PC-9 (cell line): ENCODE data around the gene HADH. TPM values are rescaled to one million over a fixed set of nuclear protein-coding genes. Genes with fewer than 3 reads are reported as not detected.

ENCODE experiments used
- BruUV-seq: library from RNA; stranded (reverse); fragments of 400-500 nt; replicated peaks from 2 replicates; lab custom pipeline; 2021; lab: Mats Ljungman, UMichigan
- CTCF ChIA-PET: fragments of 300-600 bp; sonication (Branson Sonifier 250); formaldehyde crosslinking; loops from one replicate; lab custom pipeline; 2022; ENCODE audit warnings: antibody characterized with exemption; lab: Charles Lee
- POLR2A ChIA-PET: fragments of 300-600 bp; sonication (Branson Sonifier 250); formaldehyde crosslinking; loops from one replicate; lab custom pipeline; 2022; ENCODE audit warnings: antibody characterized with exemption; ENCODE audit not compliant: unreplicated experiment; lab: Charles Lee
- DNase-seq, 2 experiments: peaks; one replicate each; pipeline versions ENCODE4 v3.0.0 to v3.0.0-alpha.2; 2015 to 2022; ENCODE audit warnings: mixed read lengths in 1 of 2
- H2AFZ ChIP-seq: fragments of 200-600 bp; sonication (generic); 2 replicates; pipeline ENCODE4 v1.8.1; 2017; ENCODE audit warnings: antibody characterized with exemption
- H3F3A ChIP-seq: fragments of 200-600 bp; sonication (generic); 2 replicates; pipeline ENCODE4 v1.8.1; 2017; ENCODE audit warnings: antibody characterized with exemption, mild to moderate bottlenecking, low read depth; ENCODE audit not compliant: insufficient read depth
- H3K27ac ChIP-seq: fragments of 200-600 bp; sonication (generic); 2 replicates; pipeline ENCODE4 v1.6.1; 2016; ENCODE audit warnings: mixed run types
- H3K27me3 ChIP-seq: fragments of 200-600 bp; sonication (generic); 2 replicates; pipeline ENCODE4 v1.6.1; 2016; ENCODE audit warnings: low read depth, mixed run types; ENCODE audit not compliant: insufficient read depth
- H3K36me3 ChIP-seq: fragments of 200-600 bp; sonication (generic); 2 replicates; pipeline ENCODE4 v1.6.1; 2016; ENCODE audit warnings: low read depth, mixed run types
- H3K4me1 ChIP-seq: fragments of 200-600 bp; sonication (generic); replicated peaks from 2 replicates; pipeline ENCODE4 v1.6.1; 2016; ENCODE audit warnings: mixed run types; ENCODE audit not compliant: insufficient read depth
- H3K4me2 ChIP-seq: fragments of 200-600 bp; sonication (generic); 2 replicates; pipeline ENCODE4 v1.6.1; 2017; ENCODE audit warnings: mixed run types
- H3K4me3 ChIP-seq: fragments of 200-600 bp; sonication (generic); 2 replicates; pipeline ENCODE4 v1.6.1; 2016; ENCODE audit warnings: mixed run types
- H3K79me2 ChIP-seq: fragments of 200-600 bp; sonication (generic); 2 replicates; pipeline ENCODE4 v1.6.1; 2017; ENCODE audit warnings: low read depth, mixed run types
- H3K9me2 ChIP-seq: fragments of 200-600 bp; sonication (generic); 2 replicates; pipeline ENCODE4 v1.8.1; 2017; ENCODE audit warnings: mild to moderate bottlenecking; ENCODE audit not compliant: insufficient read depth
- H3K9me3 ChIP-seq: fragments of 200-600 bp; sonication (generic); 2 replicates; pipeline ENCODE4 v1.8.1; 2016; ENCODE audit warnings: low read depth; ENCODE audit not compliant: insufficient read depth
- H4K20me1 ChIP-seq: fragments of 200-600 bp; sonication (generic); 2 replicates; pipeline ENCODE4 v1.8.1; 2017; ENCODE audit not compliant: insufficient read depth
- CTCF ChIP-seq: fragments of 200-600 bp; sonication (generic); conservative IDR thresholded peaks from 2 replicates; pipeline ENCODE4 v1.6.1; 2017; ENCODE audit warnings: mixed run types, antibody characterized with exemption, mild to moderate bottlenecking, moderate library complexity
- EZH2 ChIP-seq: fragments of 200-600 bp; sonication (generic); IDR thresholded peaks from 2 replicates; pipeline ENCODE4 v1.8.0; 2017; ENCODE audit warnings: antibody characterized with exemption, low read depth
- intact Hi-C: fragments of 100-400 bp; cut with micrococcal nuclease; formaldehyde crosslinking; loops from one replicate; pipeline ENCODE4 v1.10.0; 2022; ENCODE audit not compliant: unreplicated experiment
- total RNA-seq: library from RNA; stranded (reverse); gene quantifications from 2 replicates; pipeline ENCODE4 v1.2.3, GENCODE V29; 2021

Gene HADH
- total RNA-seq, 1 experiment from 2014 or later, result 45.0 TPM

- Histone ChIP-seq H3K36me3 (no peaks in the 10 kb centered on the region), H3F3A (no peaks in the 10 kb centered on the region), H3K4me2 (no peak overlapping the region), H3K9me3 (no peaks in the 10 kb centered on the region), H4K20me1 (no peaks in the 10 kb centered on the region), H2AFZ (no peak overlapping the region), H3K27me3 (no peaks in the 10 kb centered on the region), H3K9me2 (no peaks in the 10 kb centered on the region), H3K4me3 (no peak overlapping the region), H3K27ac (no peak overlapping the region), H3K79me2 (peaks cover 15% of the 10 kb centered on the region), H3K4me1 (no peaks in the 10 kb centered on the region)
- intact Hi-C loops, result no loop called here
- ChIA-PET CTCF (no interaction called here), POLR2A (no interaction called here)
- TF ChIP-seq EZH2, result no peak
- TF ChIP-seq CTCF, result no peak
- BruUV-seq, result no TSS peak
- no peak for DNase-seq
These were observed 7.5 kb downstream of the HADH start for GRCh38 chr4:107996949-107997788.

- no peak for TF ChIP-seq EZH2
- no peak for TF ChIP-seq CTCF
- Histone ChIP-seq H2AFZ (no peak overlapping the region), H3K9me2 (no peaks in the 10 kb centered on the region), H3K27ac (no peak overlapping the region), H3K9me3 (no peaks in the 10 kb centered on the region), H3K79me2 (peaks cover 9% of the 10 kb centered on the region), H3K4me1 (no peaks in the 10 kb centered on the region), H3K4me2 (no peak overlapping the region), H3K4me3 (no peak overlapping the region), H3F3A (no peaks in the 10 kb centered on the region), H4K20me1 (no peaks in the 10 kb centered on the region), H3K36me3 (no peaks in the 10 kb centered on the region), H3K27me3 (no peaks in the 10 kb centered on the region)
- DNase-seq, result no peak
- BruUV-seq, result no TSS peak
- intact Hi-C loops, result no loop called here
- POLR2A ChIA-PET, result no interaction called here
- CTCF ChIA-PET, result no interaction called here
These were observed 8.1 kb downstream of the HADH start for GRCh38 chr4:107997794-107998193.

GRCh38 chr4:107999932-108000539, 10.3 kb downstream of the HADH start:
- CTCF ChIA-PET, result no interaction called here
- Histone ChIP-seq H3K9me3 (no peaks in the 10 kb centered on the region), H3K4me3 (no peak overlapping the region), H4K20me1 (no peaks in the 10 kb centered on the region), H3K79me2 (no peaks in the 10 kb centered on the region; the same call in 1 of the 2 replicates), H3K36me3 (no peaks in the 10 kb centered on the region), H3K4me2 (no peak overlapping the region), H3F3A (no peaks in the 10 kb centered on the region), H3K4me1 (no peaks in the 10 kb centered on the region), H3K27ac (no peak overlapping the region), H3K27me3 (no peaks in the 10 kb centered on the region), H3K9me2 (no peaks in the 10 kb centered on the region), H2AFZ (no peak overlapping the region)
- no peak for DNase-seq
- TF ChIP-seq CTCF, result no peak
- no peak for TF ChIP-seq EZH2
- POLR2A ChIA-PET, result no interaction called here
- BruUV-seq, result no TSS peak
- intact Hi-C loops, result no loop called here
